ENCODE data around the gene SSC5D. TPM values are rescaled to one million over a fixed set of nuclear protein-coding genes. Genes with fewer than 3 reads are reported as not detected.

Gene SSC5D
- total RNA-seq, 1 experiment from 2014 or later = 3.2 TPM

- no peak overlapping the region; the same call in 1 of the 2 replicates for H3K14ac ChIP-seq (ENCODE audit: insufficient read depth, low read length)
- no peak overlapping the region for H3K4ac ChIP-seq (ENCODE audit: low read depth, low read length)
- no peak overlapping the region for H2BK15ac ChIP-seq (ENCODE audit: low read depth, low read length)
- no peak overlapping the region for H3K4me2 ChIP-seq (ENCODE audit: insufficient read depth, insufficient read length, low read length)
- no peak overlapping the region for H4K5ac ChIP-seq (ENCODE audit: insufficient read length, low read depth, low read length)
- H3K4me1 ChIP-seq (ENCODE audit: insufficient read depth, low read length) = peaks cover 3% of the 10 kb centered on the region
- H4K91ac ChIP-seq (ENCODE audit: insufficient read length, low read depth, low read length) = no peak overlapping the region
- no peak for TF ChIP-seq CTCF (conservative IDR thresholded peaks at IDR 0.05)
- H3K27ac ChIP-seq (ENCODE audit: insufficient read length, low read depth, low read length) = no peak overlapping the region
- H2BK12ac ChIP-seq (ENCODE audit: insufficient read length, low read depth, low read length) = no peak overlapping the region
- no CpG with 5 or more reads among the region's 52 CpGs for WGBS (ENCODE audit: extremely low coverage, insufficient read length, low lambda C conversion rate)
- no peak overlapping the region for H4K8ac ChIP-seq (replicated peaks; ENCODE audit: insufficient read length, low read depth, low read length)
- H3K27ac Mint-ChIP-seq = no peak overlapping the region
- H3K9ac ChIP-seq (ENCODE audit: extremely low read depth, insufficient read length, low read length) = no peak overlapping the region
- H3K79me1 ChIP-seq (ENCODE audit: insufficient read depth, low read depth, low read length, poor library complexity, severe bottlenecking) = no peaks in the 10 kb centered on the region
- no peak overlapping the region for H2AFZ ChIP-seq (ENCODE audit: low read length)
- no peaks in the 10 kb centered on the region for H3K9me3 ChIP-seq (ENCODE audit: control insufficient read depth, low read depth, low read length)
- H4K20me1 ChIP-seq (ENCODE audit: control insufficient read depth, insufficient read depth, insufficient read length) = no peaks in the 10 kb centered on the region
- H3K23ac ChIP-seq (ENCODE audit: insufficient read length, low read depth, low read length) = no peak overlapping the region
- H2BK5ac ChIP-seq (ENCODE audit: insufficient read length, low read length) = no peak overlapping the region
- no peak overlapping the region for H3K4me3 Mint-ChIP-seq
- H3K9me3 Mint-ChIP-seq = no peaks in the 10 kb centered on the region
- H3K23me2 ChIP-seq (ENCODE audit: insufficient read length, low read depth, low read length, poor library complexity, severe bottlenecking) = peaks cover 8% of the 10 kb centered on the region
- H2AK5ac ChIP-seq (ENCODE audit: insufficient read length, low read length) = no peak overlapping the region
- peaks cover 9% of the 10 kb centered on the region for H3K27me3 Mint-ChIP-seq (ENCODE audit: low read depth)
- no peak overlapping the region for H2BK20ac ChIP-seq (ENCODE audit: low read depth, low read length, poor library complexity, severe bottlenecking)
- no peak overlapping the region for H3T11ph ChIP-seq (ENCODE audit: low read length)
- no peak for DNase-seq
- H3K56ac ChIP-seq (ENCODE audit: insufficient read length, low read depth, low read length) = no peak overlapping the region
- no peaks in the 10 kb centered on the region for H3K79me2 ChIP-seq (ENCODE audit: insufficient read depth, low read length)
- no peak overlapping the region for H2BK120ac ChIP-seq (ENCODE audit: low read depth, low read length, poor library complexity, severe bottlenecking)
- H3K27me3 ChIP-seq (ENCODE audit: insufficient read depth, low read length) = no peaks in the 10 kb centered on the region
- H3K36me3 Mint-ChIP-seq (ENCODE audit: insufficient read depth in 1 of 3, low read depth in 3 of 3) = peaks cover 0 to 5% (median 0%) of the 10 kb centered on the region in 3 experiments; a peak in 3 of 7 replicates
- H3K4me1 Mint-ChIP-seq = peaks cover 24 to 42% of the 10 kb centered on the region in 2 experiments
- H3K18ac ChIP-seq (ENCODE audit: insufficient read length, low read depth, low read length) = no peak overlapping the region
Observed at GRCh38 chr19:55490478-55491432, 2.5 kb downstream of the SSC5D start.

Data from H9 (cell line).